IMR-90 (cell line): ENCODE measurements around the gene DPPA3. TPM values are rescaled to one million over a fixed set of nuclear protein-coding genes. Genes with fewer than 3 reads are reported as not detected.

Source experiments
- ATAC-seq: fragments of 200-7000 bp; cut with Tn5 transposase; 2 replicates; pipeline ENCODE4 v1.9.1; 2020; ENCODE audit warnings: low read depth, mild to moderate bottlenecking, moderate library complexity
- BruUV-seq: library from RNA; stranded (reverse); fragments of 400-500 nt; replicated peaks from 2 replicates; lab custom pipeline; 2021; lab: Mats Ljungman, UMichigan
- CTCF ChIA-PET: fragments of 300-600 bp; formaldehyde crosslinking; extraction: SDS; loops from one replicate; lab custom pipeline; 2021; ENCODE audit warnings: antibody characterized with exemption; lab: Yijun Ruan, JAX
- POLR2A ChIA-PET: fragments of 300-600 bp; sonication (Branson Sonifier 250); formaldehyde crosslinking; loops from one replicate; lab custom pipeline; 2022; ENCODE audit warnings: antibody characterized with exemption; ENCODE audit not compliant: unreplicated experiment; lab: Charles Lee
- DNase-seq: peaks from one replicate; pipeline ENCODE4 v3.0.0; 2013
- H2AFZ ChIP-seq: replicated peaks from 2 replicates; pipeline ENCODE3; 2013; ENCODE audit warnings: low read length, mild to moderate bottlenecking; ENCODE audit not compliant: poor library complexity
- H2AK5ac ChIP-seq: 2 replicates; pipeline ENCODE4 v1.6.1; 2013; ENCODE audit warnings: low read depth, low read length, inconsistent platforms
- H2AK9ac ChIP-seq: replicated peaks from 2 replicates; pipeline ENCODE3; 2013; ENCODE audit warnings: mild to moderate bottlenecking, low read depth, low read length, moderate library complexity; ENCODE audit not compliant: poor library complexity
- H2BK120ac ChIP-seq: 2 replicates; pipeline ENCODE4 v1.6.1; 2013; ENCODE audit warnings: low read depth, low read length, inconsistent platforms
- H2BK15ac ChIP-seq: 3 replicates; pipeline ENCODE4 v1.6.1; 2013; ENCODE audit warnings: low read depth, low read length, inconsistent platforms
- H2BK20ac ChIP-seq: 2 replicates; pipeline ENCODE4 v1.6.1; 2013; ENCODE audit warnings: low read depth, mild to moderate bottlenecking, inconsistent platforms, low read length, moderate library complexity
- H2BK5ac ChIP-seq: 2 replicates; pipeline ENCODE4 v1.6.1; 2013; ENCODE audit warnings: mild to moderate bottlenecking, low read depth, low read length, inconsistent platforms; ENCODE audit not compliant: poor library complexity, severe bottlenecking
- H3K14ac ChIP-seq: replicated peaks from 2 replicates; pipeline ENCODE4 v1.6.1; 2013; ENCODE audit warnings: low read depth, low read length, inconsistent platforms
- H3K18ac ChIP-seq: 2 replicates; pipeline ENCODE4 v1.6.1; 2013; ENCODE audit warnings: low read depth, low read length, control low read depth
- H3K23ac ChIP-seq: 2 replicates; pipeline ENCODE4 v1.6.1; 2013; ENCODE audit warnings: low read depth, low read length, inconsistent platforms
- H3K27ac ChIP-seq: 2 replicates; pipeline ENCODE4 v1.5.1; 2013; ENCODE audit warnings: mild to moderate bottlenecking, control low read depth, low read length; ENCODE audit not compliant: insufficient read depth
- H3K27me3 ChIP-seq: 2 replicates; pipeline ENCODE4 v1.6.1; 2013; ENCODE audit warnings: low read length; ENCODE audit not compliant: control insufficient read depth, insufficient read depth
- H3K36me3 ChIP-seq: 2 replicates; pipeline ENCODE4 v1.6.1; 2013; ENCODE audit warnings: low read length, mixed read lengths; ENCODE audit not compliant: control insufficient read depth, insufficient read depth
- H3K4ac ChIP-seq: 2 replicates; pipeline ENCODE4 v1.6.1; 2013; ENCODE audit warnings: low read depth, low read length, inconsistent platforms
- H3K4me1 ChIP-seq: 2 replicates; pipeline ENCODE4 v1.6.1; 2013; ENCODE audit warnings: low read length, mixed read lengths; ENCODE audit not compliant: control insufficient read depth, insufficient read depth
- H3K4me2 ChIP-seq: 2 replicates; pipeline ENCODE4 v1.6.1; 2013; ENCODE audit warnings: low read depth, mild to moderate bottlenecking, control low read depth, low read length, moderate library complexity
- H3K4me3 ChIP-seq: 2 replicates; pipeline ENCODE4 v1.5.1; 2013; ENCODE audit warnings: low read depth, mild to moderate bottlenecking, control low read depth, low read length, moderate library complexity; ENCODE audit not compliant: insufficient read depth
- H3K56ac ChIP-seq: 2 replicates; pipeline ENCODE4 v1.6.1; 2013; ENCODE audit warnings: low read length, inconsistent platforms; ENCODE audit not compliant: insufficient read depth; ENCODE audit errors: extremely low read depth
- H3K79me1 ChIP-seq, 2 experiments: 2 replicates each; pipeline ENCODE4 v1.6.1; 2013; ENCODE audit warnings: low read length in 2 of 2, inconsistent platforms in 1 of 2, low read depth in 1 of 2
- H3K9ac ChIP-seq: 2 replicates; pipeline ENCODE4 v1.6.1; 2013; ENCODE audit warnings: low read depth, low read length, control low read depth
- H3K9me1 ChIP-seq: 2 replicates; pipeline ENCODE4 v1.6.1; 2013; ENCODE audit warnings: low read length, inconsistent platforms; ENCODE audit not compliant: insufficient read depth
- H3K9me3 ChIP-seq: 2 replicates; pipeline ENCODE4 v1.6.1; 2013; ENCODE audit warnings: low read length; ENCODE audit not compliant: control insufficient read depth, insufficient read depth
- H4K20me1 ChIP-seq: 2 replicates; pipeline ENCODE4 v1.6.1; 2013; ENCODE audit warnings: low read length, inconsistent platforms; ENCODE audit not compliant: insufficient read depth
- H4K5ac ChIP-seq: 2 replicates; pipeline ENCODE4 v1.6.1; 2013; ENCODE audit warnings: mild to moderate bottlenecking, low read depth, low read length, control low read depth
- H4K8ac ChIP-seq, 2 experiments: 2 replicates each; pipeline ENCODE4 v1.6.1; 2013; ENCODE audit warnings: low read depth in 2 of 2, low read length in 2 of 2, control low read depth in 1 of 2, inconsistent platforms in 1 of 2
- H4K91ac ChIP-seq: 2 replicates; pipeline ENCODE4 v1.6.1; 2013; ENCODE audit warnings: low read depth, low read length, inconsistent platforms; ENCODE audit not compliant: insufficient read depth
- BHLHE40 ChIP-seq: fragments of 150-350 bp; IDR thresholded peaks from 2 replicates; pipeline ENCODE4 v1.6.1; 2016; ENCODE audit warnings: mild to moderate bottlenecking, low read depth, low read length
- CEBPB ChIP-seq: IDR thresholded peaks from 2 replicates; pipeline ENCODE4 v1.6.1; 2012; ENCODE audit warnings: low read depth, low read length, improper control_type of control experiment
- CHD1 ChIP-seq: IDR thresholded peaks from 2 replicates; pipeline ENCODE4 v1.6.1; 2012; ENCODE audit warnings: low read depth, low read length, improper control_type of control experiment
- CTCF ChIP-seq: conservative IDR thresholded peaks from 2 replicates; pipeline ENCODE4 v1.5.1; 2012; ENCODE audit warnings: mild to moderate bottlenecking, low read depth, low read length, improper control_type of control experiment
- ELK1 ChIP-seq: fragments of 150-350 bp; IDR thresholded peaks from 2 replicates; pipeline ENCODE4 v1.6.1; 2016; ENCODE audit warnings: low read depth, mild to moderate bottlenecking, low read length, moderate library complexity, borderline replicate concordance
- FOS ChIP-seq: fragments of 150-350 bp; IDR thresholded peaks from 2 replicates; pipeline ENCODE4 v1.6.1; 2016; ENCODE audit warnings: low read depth, low read length
- MAFK ChIP-seq: IDR thresholded peaks from 2 replicates; pipeline ENCODE4 v1.6.1; 2012; ENCODE audit warnings: low read depth, low read length, improper control_type of control experiment
- MAZ ChIP-seq: IDR thresholded peaks from 2 replicates; pipeline ENCODE4 v1.6.1; 2012; ENCODE audit warnings: low read depth, mild to moderate bottlenecking, low read length, improper control_type of control experiment, moderate library complexity, borderline replicate concordance
- MXI1 ChIP-seq: IDR thresholded peaks from 2 replicates; pipeline ENCODE4 v1.6.1; 2012; ENCODE audit warnings: low read depth, mild to moderate bottlenecking, low read length, moderate library complexity, borderline replicate concordance
- POLR2A ChIP-seq: IDR thresholded peaks from 2 replicates; pipeline ENCODE4 v1.6.1; 2012; ENCODE audit warnings: mild to moderate bottlenecking, low read depth, low read length
- RCOR1 ChIP-seq: IDR thresholded peaks from 2 replicates; pipeline ENCODE4 v1.6.1; 2012; ENCODE audit warnings: mild to moderate bottlenecking, low read length, improper control_type of control experiment; ENCODE audit not compliant: insufficient replicate concordance
- RFX5 ChIP-seq: IDR thresholded peaks from 2 replicates; pipeline ENCODE4 v1.8.0; 2012; ENCODE audit warnings: low read depth, mild to moderate bottlenecking, low read length, moderate library complexity
- SMC3 ChIP-seq: fragments of 150-350 bp; IDR thresholded peaks from 2 replicates; pipeline ENCODE4 v1.6.1; 2016; ENCODE audit warnings: low read depth, mild to moderate bottlenecking, antibody characterized with exemption, low read length, moderate library complexity
- USF2 ChIP-seq: fragments of 150-350 bp; IDR thresholded peaks from 2 replicates; pipeline ENCODE4 v1.6.1; 2017; ENCODE audit warnings: mild to moderate bottlenecking, antibody characterized with exemption, low read length, low read depth
- WGBS, 2 experiments: methylation state at CpG; one replicate each; pipeline versions ENCODE4 v1.1.5 to v1.1.7; 2013; ENCODE audit warnings: missing lambda C conversion rate in 2 of 2; ENCODE audit not compliant: insufficient read length in 1 of 2; ENCODE audit errors: extremely low coverage in 2 of 2; 5-methylcytosine and 5-hydroxymethylcytosine counted together
- dilution Hi-C: fragments of 300-500 bp; cut with HindIII; formaldehyde crosslinking; loops from one replicate; pipeline ENCODE4 v1.14.3; 2018; ENCODE audit warnings: low sequenced_read_pairs; ENCODE audit not compliant: unreplicated experiment
- in situ Hi-C: fragments of 300-500 bp; cut with MboI; formaldehyde crosslinking; loops from 3 replicates; pipeline ENCODE4 v1.14.3; 2019; ENCODE audit warnings: low sequenced_read_pairs, inconsistent platforms, mixed read lengths
- intact Hi-C: fragments of 100-400 bp; cut with micrococcal nuclease; formaldehyde crosslinking; loops from 2 replicates; pipeline ENCODE4 v1.10.0; 2022
- polyA plus RNA-seq, 3 experiments: library from polyadenylated mRNA; depleted of rRNA; stranded (reverse); fragments of >200 nt; gene quantifications; 2 replicates each; pipeline ENCODE4 v1.2.3, GENCODE V29; 2012; ENCODE audit warnings: low replicate concordance in 1 of 3
- total RNA-seq: library from RNA; depleted of rRNA; stranded (reverse); fragments of >200 nt; gene quantifications from 2 replicates; pipeline ENCODE4 v1.2.3, GENCODE V29; 2012

Gene DPPA3
- total and polyA plus RNA-seq, 2 of the 4 experiments (the other 2 are of a cell fraction) = not detected

GRCh38 chr12:7693793-7694192, 17.4 kb upstream of the DPPA3 start:
- H3K27me3 ChIP-seq = no peaks in the 10 kb centered on the region
- H4K5ac ChIP-seq = no peak overlapping the region
- no peak overlapping the region for H2AFZ ChIP-seq
- no peak overlapping the region for H2BK5ac ChIP-seq
- dilution Hi-C loops (no loop called here), intact Hi-C loops (no loop called here), in situ Hi-C loops (no loop called here)
- no peak for TF ChIP-seq BHLHE40
- no peak for TF ChIP-seq MAFK
- TF ChIP-seq CEBPB = no peak
- TF ChIP-seq CHD1 = no peak
- TF ChIP-seq MAZ = no peak
- no peak for TF ChIP-seq RFX5
- no peak for TF ChIP-seq MXI1
- TF ChIP-seq SMC3 = no peak
- TF ChIP-seq POLR2A = no peak
- TF ChIP-seq FOS = no peak
- no peak for TF ChIP-seq RCOR1
- no peak for TF ChIP-seq CTCF
- no peak for TF ChIP-seq USF2
- TF ChIP-seq ELK1 = no peak
- CTCF ChIA-PET = interaction anchor here (0.6 kb wide), 1 partner anchor 31 kb away, joined by 6 read pairs; no protein-coding TSS in a partner anchor
- no peak overlapping the region for H3K27ac ChIP-seq
- BruUV-seq = no TSS peak
- peaks cover 9% of the 10 kb centered on the region; the same call in 1 of the 2 replicates for H3K9me3 ChIP-seq
- WGBS, 2 experiments = 78% methylated on average over 4 of the region's 6 CpGs; no CpG with 5 or more reads in 1 of the 2 experiments
- DNase-seq (no peak), ATAC-seq (no peak)
- H2BK120ac ChIP-seq = no peak overlapping the region
- no peak overlapping the region for H3K9ac ChIP-seq
- H4K20me1 ChIP-seq = no peaks in the 10 kb centered on the region
- H3K14ac ChIP-seq = no peak overlapping the region
- H2AK9ac ChIP-seq = no peak overlapping the region
- H3K4me3 ChIP-seq = no peak overlapping the region
- H3K56ac ChIP-seq = no peak overlapping the region
- no peak overlapping the region for H4K91ac ChIP-seq
- H3K79me1 ChIP-seq = no peaks in the 10 kb centered on the region
- H3K36me3 ChIP-seq = no peaks in the 10 kb centered on the region
- no peak overlapping the region for H4K8ac ChIP-seq
- no peaks in the 10 kb centered on the region for H3K4me1 ChIP-seq
- H2BK20ac ChIP-seq = no peak overlapping the region
- H2AK5ac ChIP-seq = no peak overlapping the region
- no peaks in the 10 kb centered on the region for H3K9me1 ChIP-seq
- H2BK15ac ChIP-seq = no peak overlapping the region
- no peak overlapping the region for H3K4me2 ChIP-seq
- H3K18ac ChIP-seq = no peak overlapping the region
- no peak overlapping the region for H3K23ac ChIP-seq
- no peak overlapping the region for H3K4ac ChIP-seq
- POLR2A ChIA-PET = no interaction called here
